ENCODE results near the gene PTPRN.
"Not testable (repeated sequence)": the region's sequence is repeated elsewhere in the genome, so short reads cannot be mapped to it uniquely, and the experiment has no call there.

The PTPRN gene

GRCh38 chr2:219289195-219289536 is 20.0 kb downstream of the PTPRN start:
- in situ Hi-C loops (cut with HindIII; ENCODE audit: low sequenced_read_pairs): no loop called here

- in situ Hi-C loops (cut with HindIII; ENCODE audit: low sequenced_read_pairs): no loop called here
Measured at GRCh38 chr2:219287580-219288265, 21.5 kb downstream of the PTPRN start.

GRCh38 chr2:219287116-219287440 is 22.1 kb downstream of the PTPRN start:
- in situ Hi-C loops (cut with HindIII; ENCODE audit: low sequenced_read_pairs): not testable (repeated sequence)

GRCh38 chr2:219286436-219287115 is 22.6 kb downstream of the PTPRN start:
- in situ Hi-C loops (cut with HindIII; ENCODE audit: low sequenced_read_pairs): no loop called here

GRCh38 chr2:219285894-219286425 is 23.2 kb downstream of the PTPRN start:
- in situ Hi-C loops (cut with HindIII; ENCODE audit: low sequenced_read_pairs): no loop called here

- in situ Hi-C loops (cut with HindIII; ENCODE audit: low sequenced_read_pairs): no loop called here
Measured at GRCh38 chr2:219285373-219285735, 23.8 kb downstream of the PTPRN start.

- in situ Hi-C loops (cut with HindIII; ENCODE audit: low sequenced_read_pairs): no loop called here
Measured at GRCh38 chr2:219284501-219285372, 24.5 kb downstream of the PTPRN start.

GRCh38 chr2:219282943-219283581 is 26.1 kb downstream of the PTPRN start:
- in situ Hi-C loops (cut with HindIII; ENCODE audit: low sequenced_read_pairs): no loop called here

- in situ Hi-C loops (cut with HindIII; ENCODE audit: low sequenced_read_pairs): no loop called here
Measured at GRCh38 chr2:219282375-219282774, 26.8 kb downstream of the PTPRN start.

GRCh38 chr2:219281588-219281987 is 27.6 kb downstream of the PTPRN start:
- in situ Hi-C loops (cut with HindIII; ENCODE audit: low sequenced_read_pairs): no loop called here

GRCh38 chr2:219280651-219281050 is 28.6 kb downstream of the PTPRN start:
- in situ Hi-C loops (cut with HindIII; ENCODE audit: low sequenced_read_pairs): no loop called here

- in situ Hi-C loops (cut with HindIII; ENCODE audit: low sequenced_read_pairs): no loop called here
Measured at GRCh38 chr2:219279916-219280516, 29.2 kb downstream of the PTPRN start.

- in situ Hi-C loops (cut with HindIII; ENCODE audit: low sequenced_read_pairs): no loop called here
Measured at GRCh38 chr2:219279151-219279915, 29.9 kb downstream of the PTPRN start, which contains the start of gene DNAJB2. Gene DNAJB2 (plus strand): TSS chr2:219279366. CDS start chr2:219279834, 468 bp downstream.

- in situ Hi-C loops (cut with HindIII; ENCODE audit: low sequenced_read_pairs): no loop called here
Measured at GRCh38 chr2:219278655-219279150, 30.5 kb downstream of the PTPRN start.

- in situ Hi-C loops (cut with HindIII; ENCODE audit: low sequenced_read_pairs): no loop called here
Measured at GRCh38 chr2:219277703-219278654, 31.2 kb downstream of the PTPRN start.

GRCh38 chr2:219274361-219274921 is 34.8 kb downstream of the PTPRN start:
- in situ Hi-C loops (cut with HindIII; ENCODE audit: low sequenced_read_pairs): no loop called here

GRCh38 chr2:219273937-219274336 is 35.3 kb downstream of the PTPRN start:
- in situ Hi-C loops (cut with HindIII; ENCODE audit: low sequenced_read_pairs): no loop called here

GRCh38 chr2:219272995-219273394 is 36.2 kb downstream of the PTPRN start:
- in situ Hi-C loops (cut with HindIII; ENCODE audit: low sequenced_read_pairs): no loop called here

Data from DLD1 (cell line).